GM12872 (cell line): ENCODE results near the gene PHACTR3.

Experiments used
- TF ChIP-seq, protein P1 (sequence below): IDR thresholded peaks from 3 replicates; pipeline ENCODE4 v1.5.1; 2011; ENCODE audit warnings: low read depth, mild to moderate bottlenecking, low read length, moderate library complexity; ENCODE audit not compliant: insufficient read depth

PHACTR3 gene

DNA sequence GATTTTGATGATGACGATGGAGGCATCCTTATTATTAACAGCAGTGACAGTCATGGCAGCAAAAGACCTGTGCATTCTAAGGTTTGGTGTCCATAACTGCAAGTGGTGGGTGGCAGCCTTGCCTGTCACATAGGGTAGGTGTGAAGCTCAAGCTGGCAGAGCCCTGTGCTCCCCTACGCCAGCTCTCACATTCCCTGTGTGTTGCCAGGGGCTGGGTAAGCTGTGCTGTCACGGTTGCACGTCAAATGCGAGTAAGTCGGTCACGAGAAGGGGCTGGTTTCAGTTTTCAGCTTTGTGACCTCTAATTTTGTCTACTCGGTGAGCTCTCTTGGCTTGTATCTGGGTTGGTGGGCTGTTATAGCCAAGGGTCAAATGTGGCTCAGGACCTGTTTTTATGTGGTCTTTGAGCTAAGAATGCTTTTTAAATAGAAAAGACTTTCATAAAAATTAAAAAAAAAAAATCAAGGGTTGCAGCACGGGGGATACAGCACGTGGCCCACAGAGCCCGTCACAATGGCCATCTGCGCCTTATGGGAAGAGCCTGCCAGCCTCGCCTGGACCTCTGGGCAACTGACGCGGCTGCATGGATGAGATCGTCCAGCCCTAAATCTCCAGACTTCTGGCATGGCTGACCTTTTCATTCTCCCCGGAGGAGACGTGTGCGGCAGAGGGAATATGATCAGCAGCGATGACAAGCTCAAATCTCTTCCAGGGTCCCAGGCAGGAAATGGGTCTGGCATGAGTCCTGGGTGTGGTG lies 148.5 kb downstream of the PHACTR3 start:
- TF ChIP-seq, protein P1, sequence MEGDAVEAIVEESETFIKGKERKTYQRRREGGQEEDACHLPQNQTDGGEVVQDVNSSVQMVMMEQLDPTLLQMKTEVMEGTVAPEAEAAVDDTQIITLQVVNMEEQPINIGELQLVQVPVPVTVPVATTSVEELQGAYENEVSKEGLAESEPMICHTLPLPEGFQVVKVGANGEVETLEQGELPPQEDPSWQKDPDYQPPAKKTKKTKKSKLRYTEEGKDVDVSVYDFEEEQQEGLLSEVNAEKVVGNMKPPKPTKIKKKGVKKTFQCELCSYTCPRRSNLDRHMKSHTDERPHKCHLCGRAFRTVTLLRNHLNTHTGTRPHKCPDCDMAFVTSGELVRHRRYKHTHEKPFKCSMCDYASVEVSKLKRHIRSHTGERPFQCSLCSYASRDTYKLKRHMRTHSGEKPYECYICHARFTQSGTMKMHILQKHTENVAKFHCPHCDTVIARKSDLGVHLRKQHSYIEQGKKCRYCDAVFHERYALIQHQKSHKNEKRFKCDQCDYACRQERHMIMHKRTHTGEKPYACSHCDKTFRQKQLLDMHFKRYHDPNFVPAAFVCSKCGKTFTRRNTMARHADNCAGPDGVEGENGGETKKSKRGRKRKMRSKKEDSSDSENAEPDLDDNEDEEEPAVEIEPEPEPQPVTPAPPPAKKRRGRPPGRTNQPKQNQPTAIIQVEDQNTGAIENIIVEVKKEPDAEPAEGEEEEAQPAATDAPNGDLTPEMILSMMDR, result no peak

DNA sequence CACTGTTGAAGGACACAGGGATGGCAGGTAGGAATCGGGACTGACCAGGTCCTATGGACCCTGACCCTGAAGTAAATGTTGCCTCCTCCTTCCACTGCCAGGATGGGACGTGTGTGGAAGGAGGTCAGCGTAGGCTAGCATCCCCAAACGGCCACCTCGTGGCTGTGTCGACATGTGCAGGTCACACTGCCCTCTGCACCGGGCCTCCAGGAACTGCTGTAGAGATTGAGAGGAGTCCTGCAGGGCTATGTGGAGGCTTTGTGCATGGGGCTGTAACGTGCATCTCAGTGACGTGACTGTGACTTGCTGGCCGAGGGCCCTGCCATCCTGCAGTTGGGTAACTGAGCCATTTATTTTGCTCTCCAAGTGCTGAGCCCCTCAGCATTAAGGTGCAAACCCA lies 149.5 kb downstream of the PHACTR3 start:
- TF ChIP-seq, protein P1, result no peak

DNA sequence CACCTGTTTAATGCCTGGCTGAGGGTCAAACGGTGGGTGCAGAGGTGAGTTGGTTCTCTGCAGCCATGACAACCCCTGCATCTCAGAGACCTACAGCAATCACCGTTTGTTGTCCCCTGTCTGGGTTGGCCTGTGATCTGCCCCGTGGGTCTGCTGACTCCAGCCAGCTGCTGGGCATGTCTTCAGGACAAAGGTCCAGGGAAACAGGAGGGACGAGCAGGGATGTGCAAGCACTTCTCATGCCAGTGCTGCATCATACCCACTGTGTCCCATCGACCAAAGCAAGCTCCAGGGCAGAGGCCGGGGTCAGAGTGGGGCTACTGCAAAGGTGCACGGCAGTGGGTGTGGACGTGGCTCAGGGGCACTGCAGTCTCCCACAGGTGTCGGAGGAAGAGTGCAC lies 150.2 kb downstream of the PHACTR3 start:
- TF ChIP-seq, protein P1, result no peak

DNA sequence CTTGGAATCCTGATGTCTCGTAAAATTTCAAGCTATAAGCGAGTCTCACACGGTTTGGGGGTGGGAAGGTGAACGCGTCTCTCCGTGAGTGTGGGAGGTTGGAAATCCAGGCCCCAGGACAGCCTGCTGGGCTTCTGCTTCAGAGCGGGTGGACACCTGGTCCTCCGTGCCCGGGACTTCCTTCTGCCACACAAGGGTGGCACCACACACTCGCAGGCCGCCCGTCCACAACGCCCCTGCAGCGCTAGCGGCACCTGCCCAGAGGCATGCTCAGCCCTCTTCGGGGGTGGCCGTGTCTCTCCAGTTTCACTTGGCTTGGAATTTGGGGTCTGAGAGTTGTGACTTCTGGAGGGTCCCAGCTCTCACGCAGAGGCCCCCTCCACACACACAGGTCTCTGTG lies 151.9 kb downstream of the PHACTR3 start:
- TF ChIP-seq, protein P1, result no peak

DNA sequence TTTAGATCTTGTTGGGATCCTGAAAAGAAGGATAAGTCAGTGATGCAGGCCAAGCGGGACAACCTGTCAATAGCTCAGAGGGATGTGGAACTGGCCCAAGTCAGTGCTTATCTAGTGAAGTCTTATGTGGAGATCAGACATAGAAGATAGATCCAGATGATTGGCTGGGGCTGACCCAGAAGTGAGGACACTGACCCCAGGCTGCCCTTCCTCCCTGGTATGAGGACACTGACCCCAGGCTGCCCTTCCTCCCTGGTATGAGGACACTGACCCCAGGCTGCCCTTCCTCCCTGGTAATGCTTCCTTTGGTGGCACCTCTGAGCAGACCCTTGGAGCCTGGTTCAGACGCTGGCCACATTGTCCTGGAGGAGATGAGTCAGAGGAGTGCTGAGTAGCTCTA lies 159.7 kb downstream of the PHACTR3 start:
- TF ChIP-seq, protein P1, result no peak

DNA sequence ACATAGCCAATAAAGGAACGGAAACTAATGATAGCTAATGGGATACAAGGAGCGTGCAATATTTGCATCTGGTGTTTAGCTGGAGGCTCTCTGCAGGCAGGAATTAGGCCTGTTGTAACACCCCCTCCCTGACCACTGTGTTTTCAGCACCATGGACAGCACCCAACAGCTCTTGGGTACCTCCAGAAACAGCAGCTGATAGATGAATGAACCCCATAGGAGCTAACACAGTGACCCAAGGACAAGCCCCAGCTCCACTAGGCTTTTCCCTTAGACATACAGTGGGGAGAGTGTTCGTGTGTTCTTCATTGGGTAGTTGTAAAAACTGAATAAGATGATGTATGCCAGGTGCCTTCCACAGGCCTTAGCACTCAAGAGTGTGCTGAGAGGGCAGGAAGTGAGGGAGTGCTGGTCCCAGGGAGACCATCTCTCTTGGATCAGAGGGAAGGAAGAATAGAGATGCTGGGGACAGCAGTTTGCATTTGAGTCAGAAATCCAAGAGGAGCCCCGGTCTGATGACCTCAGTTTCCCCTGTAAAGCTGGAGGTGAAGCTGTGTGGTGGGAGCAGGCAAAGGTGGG lies 161.3 kb downstream of the PHACTR3 start:
- TF ChIP-seq, protein P1, result no peak

DNA sequence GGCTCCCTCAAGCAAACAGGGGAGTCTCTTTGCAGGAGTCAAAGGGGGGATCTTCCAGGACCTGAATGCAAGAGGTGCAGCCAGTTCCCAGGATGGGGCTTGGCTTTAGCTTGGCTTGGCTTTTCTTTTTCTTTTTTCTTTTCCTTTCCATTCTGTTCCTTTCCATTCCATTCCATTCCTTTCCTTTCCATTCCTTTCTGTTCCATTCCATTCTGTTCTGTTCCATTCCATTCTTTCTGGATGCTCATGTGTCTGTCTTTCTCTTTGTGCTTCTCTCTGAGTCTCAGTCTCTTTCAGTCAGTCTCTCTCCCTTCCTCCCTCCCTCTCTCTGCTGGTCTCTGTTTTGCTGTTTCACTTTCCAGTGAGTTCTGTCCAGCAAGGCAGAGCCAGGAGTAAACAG lies 163.3 kb downstream of the PHACTR3 start:
- TF ChIP-seq, protein P1, result no peak
